Inferior parietal cortex (tissue), 1 donor: ENCODE data around the gene UNC13B.

Source experiments
- DNase-seq: peaks from one replicate; pipeline ENCODE4 v3.0.0-alpha.2; 2016; ENCODE audit errors: extremely low spot score

Gene UNC13B

DNA sequence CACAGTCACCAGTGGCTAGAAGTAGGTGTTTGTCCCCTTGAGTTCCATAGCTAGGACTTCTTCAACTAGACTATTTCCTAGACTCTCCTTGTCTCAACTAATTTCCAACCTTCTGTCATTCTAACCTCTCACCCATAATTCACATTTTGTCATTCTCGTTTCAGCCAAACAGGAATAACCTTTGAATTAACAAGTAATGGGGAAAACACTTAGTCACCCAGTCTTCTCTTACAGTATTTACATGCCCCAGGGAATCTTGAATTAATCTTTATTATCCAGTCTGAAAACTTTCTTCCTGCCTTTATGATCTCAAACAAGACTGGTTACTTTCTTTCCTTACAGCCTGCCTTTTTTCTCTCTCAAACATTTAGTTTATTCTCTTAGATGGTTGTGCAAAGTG, 264.8 kb downstream of the UNC13B start:
- no peak for DNase-seq

DNA sequence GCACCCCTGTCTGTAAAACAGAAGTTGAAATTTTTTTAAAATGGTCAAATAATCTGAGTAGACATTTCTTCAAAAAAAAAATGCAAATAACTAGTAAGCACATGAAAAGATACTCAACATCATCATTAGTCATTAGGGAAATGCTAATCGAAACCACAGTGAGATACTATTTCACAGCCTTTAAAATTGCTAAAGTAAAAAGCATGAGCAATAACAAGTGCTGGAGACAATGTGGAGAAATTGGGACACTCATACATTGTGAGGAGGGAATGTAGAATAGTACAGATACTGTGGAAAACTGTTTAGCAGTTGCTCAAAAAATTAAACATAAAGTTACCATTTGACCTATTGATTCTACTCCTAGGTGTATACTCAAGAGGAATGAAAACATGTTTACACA, 269.7 kb downstream of the UNC13B start:
- DNase-seq: no peak

- no peak for DNase-seq
Measured at GRCh38 chr9:35432076-35432475, 270.3 kb downstream of the UNC13B start.

DNA sequence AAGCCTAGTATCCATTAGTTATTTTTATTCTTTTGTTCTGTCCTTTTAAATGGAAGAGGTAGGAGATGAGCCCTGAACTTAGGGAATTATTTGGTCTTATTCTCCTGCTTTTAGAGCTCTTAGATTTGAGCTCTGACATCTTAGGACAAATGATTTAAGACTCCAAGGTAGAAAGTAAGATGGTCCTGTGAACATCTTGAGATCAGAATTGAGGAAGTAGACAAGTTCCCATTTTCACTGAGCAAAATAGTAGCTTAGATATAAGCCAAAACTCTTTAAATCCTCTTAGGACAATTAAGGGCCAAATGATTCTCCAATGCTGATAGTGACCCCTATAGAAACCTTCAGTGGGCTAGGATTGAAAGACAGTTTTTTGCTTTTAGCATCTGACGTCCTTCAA, 275.1 kb downstream of the UNC13B start:
- no peak for DNase-seq

DNA sequence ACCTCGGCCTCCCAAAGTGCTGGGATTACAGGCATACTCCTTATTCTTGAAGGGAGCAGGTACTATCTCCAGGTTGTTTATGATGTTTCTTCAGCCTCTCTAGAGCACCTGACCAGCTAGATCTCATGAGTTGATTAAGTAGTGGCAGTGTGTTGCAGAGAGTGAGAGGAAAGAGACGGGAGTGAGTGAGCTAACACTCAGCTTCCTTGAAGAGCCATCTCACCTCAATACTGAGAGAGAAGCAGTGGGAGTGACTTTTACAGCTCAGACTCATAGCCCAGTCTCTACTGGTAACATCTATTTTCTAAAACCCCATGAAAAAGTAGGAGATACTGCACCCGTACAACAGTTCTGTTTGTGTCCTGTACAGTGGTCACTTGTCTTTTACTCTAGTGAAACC, 284.2 kb downstream of the UNC13B start:
- no peak for DNase-seq

DNA sequence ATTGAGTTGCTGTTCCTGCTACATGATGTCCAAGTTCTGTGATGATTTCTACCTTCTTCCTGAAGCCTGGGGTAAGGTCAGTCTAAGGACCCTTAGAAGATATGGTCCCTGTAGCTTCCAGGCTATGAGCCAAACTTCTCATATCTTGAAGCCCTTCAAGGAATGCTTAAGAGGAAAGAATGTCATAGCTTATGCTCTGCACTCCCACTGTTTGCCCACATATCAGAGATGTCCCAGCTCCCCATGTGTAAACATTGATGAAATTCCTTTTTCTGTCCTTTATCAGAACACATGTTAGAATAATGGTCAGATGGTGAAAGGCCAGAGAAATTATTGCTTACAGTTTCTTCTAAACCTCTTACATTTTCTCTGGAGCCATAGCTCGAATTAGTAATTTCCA, 286.7 kb downstream of the UNC13B start:
- no peak for DNase-seq

DNA sequence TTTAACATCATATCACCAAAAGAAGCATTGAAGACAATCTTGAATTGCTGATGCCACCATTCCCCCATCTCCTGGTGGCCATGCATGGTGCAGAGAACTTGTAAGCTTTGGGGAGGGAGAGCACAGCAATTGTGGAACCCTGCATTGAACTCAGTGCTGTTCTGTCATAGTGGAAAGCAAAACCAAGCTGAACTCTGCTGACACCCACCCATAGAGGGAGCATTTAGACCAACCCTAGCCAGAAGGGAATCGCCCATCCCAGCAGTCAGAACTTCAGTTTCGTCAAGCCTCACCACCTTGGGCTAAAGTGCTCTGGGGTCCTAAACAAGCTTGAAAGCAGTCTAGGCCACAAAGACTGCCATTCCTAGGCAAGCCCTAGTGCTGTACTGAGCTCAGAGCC, 290.7 kb downstream of the UNC13B start:
- DNase-seq: no peak

GRCh38 chr9:35453786-35454185, 292.0 kb downstream of the UNC13B start:
- no peak for DNase-seq
